RPMI8226 (cell line): ENCODE measurements around the gene ZNF438.
"Not testable (repeated sequence)": the region's sequence is repeated elsewhere in the genome, so short reads cannot be mapped to it uniquely, and the experiment has no call there.

Source experiments
- DNase-seq: peaks from one replicate; pipeline ENCODE4 v3.0.0-alpha.2; 2015

Gene ZNF438

DNA sequence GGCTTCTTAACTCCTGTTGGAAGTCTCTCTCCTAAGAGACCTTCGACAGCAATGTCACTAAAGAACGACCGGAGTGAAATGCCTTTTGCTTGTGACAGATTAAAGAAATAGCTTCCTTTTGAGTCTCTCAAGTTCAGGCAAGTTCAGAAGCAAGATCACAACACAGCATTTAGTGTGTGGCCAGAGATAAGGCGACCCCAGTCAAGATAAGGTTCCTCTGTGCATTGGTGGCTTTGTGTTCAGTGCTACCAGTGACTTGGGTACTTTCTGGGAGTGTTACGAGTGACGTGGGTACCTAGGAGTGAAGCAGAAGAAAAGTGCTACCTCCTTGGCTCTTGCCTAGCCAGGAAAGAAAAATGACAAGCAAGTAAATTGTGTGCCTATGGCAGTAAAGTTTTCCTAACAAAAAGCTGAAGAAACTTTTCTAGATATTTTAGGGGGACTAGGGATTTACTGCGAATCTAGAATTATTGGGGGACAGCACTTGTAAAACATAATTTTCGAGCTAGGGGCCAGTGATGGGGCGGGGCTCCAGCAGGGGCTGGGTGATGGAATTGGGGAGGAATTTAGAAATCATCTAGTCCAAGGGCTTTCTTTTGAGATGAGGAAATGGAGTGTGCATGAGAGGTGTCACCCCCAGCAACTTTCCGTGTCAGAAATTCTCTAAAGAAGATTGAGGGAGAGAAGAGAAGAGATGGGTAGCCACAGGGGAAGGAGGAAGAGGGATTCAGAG, 210.2 kb downstream of the ZNF438 start:
- no peak for DNase-seq

GRCh38 chr10:30820261-30820991, 211.2 kb downstream of the ZNF438 start:
- DNase-seq: no peak

DNA sequence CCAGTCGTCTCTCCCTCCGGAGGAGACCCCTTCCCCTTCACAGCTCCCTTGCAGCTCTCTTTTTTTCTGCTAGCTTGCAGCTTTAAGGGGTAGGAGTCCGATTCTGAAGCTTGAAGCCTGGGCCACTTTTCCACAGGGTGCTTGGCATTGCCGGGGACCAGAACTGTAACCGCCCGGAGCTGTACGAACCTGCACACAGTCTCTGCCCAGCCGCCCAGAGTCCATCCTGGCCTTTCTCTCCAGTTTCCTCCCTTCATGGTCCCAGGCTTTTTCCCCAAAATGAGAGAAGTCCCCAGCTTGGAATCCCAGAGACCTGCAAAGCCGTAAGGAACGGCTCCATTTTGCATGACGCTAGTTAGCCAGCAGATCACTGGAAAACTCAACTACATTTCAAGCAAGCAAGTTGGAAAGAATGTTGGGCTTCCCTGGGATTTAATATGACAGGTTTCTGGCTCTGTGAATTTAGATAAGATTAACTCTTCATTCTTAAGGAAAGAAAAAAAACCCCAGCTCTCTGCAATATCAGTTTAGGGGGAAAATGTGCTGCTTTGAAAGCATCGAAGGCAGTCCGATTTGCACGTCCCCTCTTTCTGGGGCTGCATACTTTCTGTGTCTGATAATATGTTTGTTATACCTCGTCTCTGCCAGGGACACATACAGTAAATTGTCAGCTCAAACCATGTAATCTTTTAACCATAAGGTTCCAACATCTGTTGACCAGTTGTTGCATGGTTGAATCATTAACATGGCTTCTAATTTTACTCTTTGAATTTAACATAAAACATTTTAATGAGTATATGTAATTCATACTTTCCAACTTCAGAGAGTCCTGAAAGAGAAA, 212.1 kb downstream of the ZNF438 start:
- no peak for DNase-seq

- no peak for DNase-seq
Measured at GRCh38 chr10:30818854-30819253, 212.8 kb downstream of the ZNF438 start.

- DNase-seq: no peak
Measured at GRCh38 chr10:30818010-30818660, 213.5 kb downstream of the ZNF438 start.

GRCh38 chr10:30817541-30817940, 214.1 kb downstream of the ZNF438 start:
- DNase-seq: no peak

- no peak for DNase-seq
Measured at GRCh38 chr10:30816820-30817171, 214.9 kb downstream of the ZNF438 start.

DNA sequence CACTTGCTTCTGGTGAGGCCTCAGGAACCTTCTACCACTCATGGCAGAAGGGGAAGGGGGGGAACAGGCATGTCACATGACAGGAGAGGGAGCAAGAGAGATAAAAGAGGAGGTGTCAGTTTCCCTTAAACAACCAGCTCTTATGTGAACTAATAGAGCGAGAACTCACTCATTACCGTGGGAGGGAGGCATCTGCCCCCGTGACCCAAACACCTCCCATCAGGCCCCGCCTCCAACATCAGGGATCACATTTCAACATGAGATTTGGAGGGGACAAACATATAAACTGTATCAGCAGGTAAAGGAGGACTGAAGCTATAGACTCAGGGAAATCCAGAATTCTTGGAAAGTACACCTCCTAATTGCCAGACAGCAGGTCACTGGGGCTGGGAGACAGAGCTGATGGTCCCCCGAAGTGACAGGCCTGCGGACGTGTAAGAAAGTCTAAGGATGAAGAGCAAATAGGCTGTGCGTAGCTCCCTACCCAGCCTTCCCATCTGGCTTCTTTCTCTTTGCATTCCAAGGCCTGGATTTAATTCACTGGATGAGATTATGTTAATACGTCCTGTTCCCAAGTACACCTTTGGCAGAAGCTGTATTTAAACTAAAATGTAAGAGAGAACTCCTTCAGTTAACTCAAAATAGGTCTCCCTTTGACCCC, 215.4 kb downstream of the ZNF438 start:
- no peak for DNase-seq

- DNase-seq: peak; percentile 78
Measured at GRCh38 chr10:30813872-30814481, 217.7 kb downstream of the ZNF438 start.

- DNase-seq: peak; percentile 25
Measured at GRCh38 chr10:30812018-30812851, 219.4 kb downstream of the ZNF438 start.

- DNase-seq: no peak
Measured at GRCh38 chr10:30811276-30812017, 220.2 kb downstream of the ZNF438 start.

DNA sequence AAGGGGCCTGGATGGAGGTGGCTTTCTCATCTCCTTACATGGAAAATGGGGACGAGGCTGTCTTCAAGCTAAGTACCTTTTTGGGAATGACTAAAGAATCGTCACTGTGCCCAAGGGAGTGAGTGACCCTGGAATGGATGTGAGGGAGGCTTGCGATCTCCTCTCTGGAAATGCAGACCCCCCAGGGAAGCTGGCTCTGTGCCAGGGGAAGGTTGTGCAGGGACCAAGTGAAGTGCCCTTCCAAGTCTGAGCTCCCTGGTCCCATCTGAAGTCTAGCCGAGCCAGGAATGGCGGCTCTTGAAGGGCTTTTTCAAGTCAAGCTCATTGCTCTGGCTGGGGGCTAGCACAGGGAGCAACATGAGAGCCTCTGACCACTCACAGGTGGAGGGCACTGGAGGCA, 221.2 kb downstream of the ZNF438 start:
- DNase-seq: no peak

DNA sequence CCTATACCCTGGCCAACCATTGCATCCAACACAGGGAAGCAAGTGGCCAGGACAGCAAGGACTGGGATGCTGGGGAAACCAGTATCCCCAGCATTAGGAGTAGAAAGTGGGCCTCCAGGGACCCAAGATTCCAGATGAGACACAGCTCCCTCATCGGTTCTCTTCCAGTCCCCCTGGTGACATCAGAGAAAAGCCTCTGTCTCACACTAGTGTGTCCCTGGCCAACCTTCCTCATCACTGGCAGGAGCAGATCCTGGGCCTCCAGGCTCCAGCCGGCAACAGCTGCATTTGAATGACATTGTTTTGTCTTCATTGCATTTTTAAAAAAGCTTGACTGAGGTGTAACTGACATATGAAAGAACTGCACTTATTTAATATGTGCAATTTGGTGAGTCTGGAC, 224.8 kb downstream of the ZNF438 start:
- DNase-seq: no peak

DNA sequence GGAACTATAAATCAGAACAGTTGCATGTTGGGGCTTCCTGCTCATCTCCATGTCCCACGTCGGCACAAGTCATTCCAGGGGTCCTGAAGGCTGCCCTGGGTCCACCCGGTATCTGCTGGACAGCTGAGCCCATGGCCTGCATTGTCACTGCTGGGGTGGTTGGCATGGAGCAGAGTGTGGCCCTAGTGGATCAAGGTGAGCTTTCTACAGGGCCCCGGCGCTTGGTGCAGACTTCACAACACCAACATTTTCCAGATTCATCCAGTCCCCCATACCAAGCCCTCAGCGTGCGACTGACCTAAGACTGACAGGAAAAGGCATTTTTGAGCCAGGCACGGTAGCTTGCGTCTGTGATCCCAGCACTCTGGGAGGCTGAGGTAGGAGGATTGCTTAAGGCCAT, 226.6 kb downstream of the ZNF438 start:
- no peak for DNase-seq

- DNase-seq: no peak
Measured at GRCh38 chr10:30804478-30805055, 227.1 kb downstream of the ZNF438 start.

DNA sequence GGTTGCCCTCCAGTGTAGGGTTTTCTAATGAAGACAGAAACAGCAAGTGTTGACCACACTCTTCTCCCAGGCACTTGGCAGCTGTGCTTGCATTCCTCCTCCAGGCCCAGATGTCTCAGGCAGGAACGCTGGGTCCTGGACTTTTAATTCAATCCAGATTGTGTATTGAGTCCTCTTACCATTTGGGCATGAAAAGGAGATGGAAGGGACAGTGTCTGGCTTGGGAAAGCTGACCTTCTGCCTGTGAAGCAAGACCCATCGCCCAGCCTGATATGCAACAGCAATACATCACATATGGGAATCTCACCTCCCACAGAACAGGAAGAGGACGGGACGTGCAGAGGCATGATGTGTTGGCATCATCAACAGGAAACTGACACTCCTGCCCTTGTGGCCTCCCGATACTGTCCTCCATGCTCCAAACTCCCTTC, 227.8 kb downstream of the ZNF438 start:
- DNase-seq: no peak

DNA sequence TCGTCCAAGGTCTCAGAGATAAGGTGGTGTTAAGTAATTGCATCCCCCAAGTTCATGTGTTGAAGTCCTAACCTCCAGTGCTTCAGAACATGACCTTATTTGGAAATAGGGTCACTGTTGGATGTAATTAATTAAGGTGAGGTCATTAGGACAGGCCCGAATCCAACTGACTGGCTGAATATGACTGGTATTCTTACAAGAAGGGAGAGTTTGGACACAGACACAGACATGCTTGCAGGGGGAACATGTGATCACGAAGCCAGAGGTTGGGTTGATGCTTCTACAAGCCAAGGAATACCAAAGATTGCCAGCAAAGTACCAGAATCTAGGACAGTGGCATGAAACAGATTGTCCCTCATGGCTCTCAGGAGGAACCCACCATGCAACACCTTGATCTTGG, 228.6 kb downstream of the ZNF438 start:
- no peak for DNase-seq

DNA sequence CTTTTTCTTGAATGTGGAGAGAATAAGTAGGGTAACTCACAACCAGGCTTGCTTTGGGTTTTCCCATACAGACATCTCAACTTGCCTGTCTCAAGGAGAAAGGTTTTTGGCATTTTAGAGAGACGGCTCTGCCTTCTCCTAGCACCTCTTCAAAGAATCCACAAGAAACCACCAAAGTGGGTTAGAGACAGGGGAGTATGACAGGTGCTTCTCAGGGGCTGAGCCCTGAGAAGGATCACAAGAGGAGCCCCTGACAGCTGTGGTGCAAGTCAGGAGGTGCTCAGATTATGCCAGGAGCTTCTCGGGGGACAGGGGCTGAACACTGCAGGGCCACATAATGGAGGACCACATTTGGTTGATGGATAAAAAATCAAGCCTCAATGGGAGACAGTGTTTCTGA, 231.3 kb downstream of the ZNF438 start:
- no peak for DNase-seq

- no peak for DNase-seq
Measured at GRCh38 chr10:30798646-30799185, 232.9 kb downstream of the ZNF438 start.

DNA sequence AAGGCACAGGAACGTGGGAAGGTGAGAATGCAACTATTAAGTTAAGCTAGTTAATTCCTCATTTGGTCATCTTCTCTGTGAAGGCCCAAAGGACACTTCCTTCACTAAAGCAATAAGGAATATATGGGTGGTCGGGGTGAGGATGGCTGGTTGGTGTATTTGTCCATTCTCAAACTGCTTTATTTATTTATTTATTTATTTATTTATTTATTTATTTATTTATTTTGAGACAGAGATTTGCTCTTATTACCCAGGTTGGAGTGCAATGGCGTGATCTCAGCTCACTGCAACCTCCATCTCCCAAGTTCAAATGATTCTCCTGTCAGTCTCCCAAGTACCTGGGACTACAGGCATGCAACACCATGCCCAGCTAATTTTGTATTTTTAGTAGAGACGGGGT, 236.6 kb downstream of the ZNF438 start:
- DNase-seq: not testable (repeated sequence)
